Activated B cell treated with CpG ODN at 0.5 μM for 24 hours (primary cell): Measurements from ENCODE around the gene TFEB. TPM values are rescaled to one million over a fixed set of nuclear protein-coding genes. Genes with fewer than 3 reads are reported as not detected.

Source experiments
- ATAC-seq: fragments of 200-7000 bp; cut with Tn5 transposase; one replicate; pipeline ENCODE4 v1.10.0; 2021; ENCODE audit warnings: low read depth, mild to moderate bottlenecking, moderate library complexity
- CTCF ChIA-PET: fragments of 350-600 bp; sonication (Branson Sonifier 250); formaldehyde crosslinking; loops from one replicate; lab custom pipeline; 2021; ENCODE audit warnings: antibody characterized with exemption; lab: Charles Lee
- POLR2A ChIA-PET: fragments of 350-600 bp; sonication (Branson Sonifier 250); formaldehyde crosslinking; loops from one replicate; lab custom pipeline; 2021; ENCODE audit warnings: antibody characterized with exemption; lab: Charles Lee
- DNase-seq: peaks from one replicate; pipeline ENCODE4 v3.0.0; 2022
- H3K27ac Mint-ChIP-seq: one replicate; pipeline ENCODE4 v1.8.0; 2020; ENCODE audit warnings: mixed read lengths
- H3K27me3 Mint-ChIP-seq: one replicate; pipeline ENCODE4 v1.8.0; 2021; ENCODE audit warnings: mixed read lengths
- H3K36me3 Mint-ChIP-seq: one replicate; pipeline ENCODE4 v1.8.0; 2021; ENCODE audit warnings: low read depth, mixed read lengths
- H3K4me1 Mint-ChIP-seq: one replicate; pipeline ENCODE4 v1.8.0; 2021; ENCODE audit warnings: mixed read lengths
- H3K4me3 Mint-ChIP-seq: one replicate; pipeline ENCODE4 v1.8.0; 2020; ENCODE audit warnings: mild to moderate bottlenecking, mixed read lengths
- H3K9me3 Mint-ChIP-seq: one replicate; pipeline ENCODE4 v1.8.0; 2020; ENCODE audit warnings: mixed read lengths
- CTCF ChIP-seq: fragments of 200-600 bp; IDR thresholded peaks from one replicate; pipeline ENCODE4 v1.8.0; 2022; ENCODE audit warnings: antibody characterized with exemption, mild to moderate bottlenecking
- intact Hi-C: fragments of 100-400 bp; cut with micrococcal nuclease; formaldehyde crosslinking; loops from one replicate; pipeline ENCODE4 v1.15.1; 2024
- total RNA-seq: library from RNA; stranded (reverse); gene quantifications from 2 replicates; pipeline ENCODE4 v1.2.3, GENCODE V29; 2022

TFEB gene
- total RNA-seq, 1 donor from 2014 or later = 203 TPM

- POLR2A ChIA-PET = no interaction called here
- CTCF ChIA-PET = no interaction called here
- intact Hi-C loops = no loop called here
- TF ChIP-seq CTCF = no peak
- no peak overlapping the region for H3K27ac Mint-ChIP-seq
- H3K27me3 Mint-ChIP-seq = peaks cover 12% of the 10 kb centered on the region
- no peaks in the 10 kb centered on the region for H3K9me3 Mint-ChIP-seq
- H3K36me3 Mint-ChIP-seq = no peaks in the 10 kb centered on the region
- no peak overlapping the region for H3K4me3 Mint-ChIP-seq
- no peak for DNase-seq
- no peaks in the 10 kb centered on the region for H3K4me1 Mint-ChIP-seq
- ATAC-seq = no peak
Observed at GRCh38 chr6:41648070-41648585, 87.3 kb downstream of the TFEB start.

GRCh38 chr6:41647061-41647511 lies 88.3 kb downstream of the TFEB start:
- H3K4me1 Mint-ChIP-seq = no peaks in the 10 kb centered on the region

GRCh38 chr6:41646026-41646795 lies 89.2 kb downstream of the TFEB start:
- no peaks in the 10 kb centered on the region for H3K4me1 Mint-ChIP-seq
- ATAC-seq (no peak), DNase-seq (no peak)
- POLR2A ChIA-PET = no interaction called here
- no peak overlapping the region for H3K4me3 Mint-ChIP-seq
- TF ChIP-seq CTCF = no peak
- no peaks in the 10 kb centered on the region for H3K36me3 Mint-ChIP-seq
- H3K9me3 Mint-ChIP-seq = no peaks in the 10 kb centered on the region
- CTCF ChIA-PET = no interaction called here
- H3K27me3 Mint-ChIP-seq = peaks cover 23% of the 10 kb centered on the region
- intact Hi-C loops = no loop called here
- no peak overlapping the region for H3K27ac Mint-ChIP-seq

More at GRCh38 chr6:41647061-41647511, 88.3 kb downstream of the TFEB start:
- TF ChIP-seq CTCF = no peak
- peaks cover 17% of the 10 kb centered on the region for H3K27me3 Mint-ChIP-seq
- intact Hi-C loops = no loop called here
- ChIA-PET CTCF (interaction anchor here (1.1 kb wide), 1 partner anchor 44 kb away, joined by 4 read pairs; no protein-coding TSS in a partner anchor), POLR2A (no interaction called here)
- no peak overlapping the region for H3K27ac Mint-ChIP-seq
- no peak overlapping the region for H3K4me3 Mint-ChIP-seq
- no peak for DNase-seq
- no peaks in the 10 kb centered on the region for H3K9me3 Mint-ChIP-seq
- no peak for ATAC-seq
- no peaks in the 10 kb centered on the region for H3K36me3 Mint-ChIP-seq

- no peaks in the 10 kb centered on the region for H3K36me3 Mint-ChIP-seq
- POLR2A ChIA-PET = no interaction called here
- no peak for TF ChIP-seq CTCF
- ATAC-seq (no peak), DNase-seq (no peak)
- H3K9me3 Mint-ChIP-seq = no peaks in the 10 kb centered on the region
- no peak overlapping the region for H3K27ac Mint-ChIP-seq
- intact Hi-C loops = no loop called here
- H3K4me1 Mint-ChIP-seq = no peaks in the 10 kb centered on the region
- CTCF ChIA-PET = no interaction called here
- H3K4me3 Mint-ChIP-seq = no peak overlapping the region
- H3K27me3 Mint-ChIP-seq = peaks cover 29% of the 10 kb centered on the region
Observed at GRCh38 chr6:41645007-41645618, 90.3 kb downstream of the TFEB start.

- no peak overlapping the region for H3K27ac Mint-ChIP-seq
- H3K4me1 Mint-ChIP-seq = peaks cover 3% of the 10 kb centered on the region
- POLR2A ChIA-PET = no interaction called here
- CTCF ChIA-PET = no interaction called here
- DNase-seq (no peak), ATAC-seq (no peak)
- H3K36me3 Mint-ChIP-seq = no peaks in the 10 kb centered on the region
- no peaks in the 10 kb centered on the region for H3K9me3 Mint-ChIP-seq
- H3K27me3 Mint-ChIP-seq = peaks cover 35% of the 10 kb centered on the region
- intact Hi-C loops = loop anchor here (1.0 kb wide), 1 partner anchor 27 kb away; no protein-coding TSS in a partner anchor
- no peak overlapping the region for H3K4me3 Mint-ChIP-seq
- TF ChIP-seq CTCF = no peak
Observed at GRCh38 chr6:41644297-41644879, 91.0 kb downstream of the TFEB start.
